Activated CD4-positive, alpha-beta T cell treated with anti-CD3 and anti-CD28 coated beads, Interleukin-2, amount 10 ng/mL, durations not matched to agents 24 days and 14 days (primary cell): ENCODE measurements around the gene PRPF19. TPM values are rescaled to one million over a fixed set of nuclear protein-coding genes. Genes with fewer than 3 reads are reported as not detected.

Source experiments
- DNase-seq: peaks from one replicate; pipeline ENCODE4 v3.0.0; 2022
- H3K27ac Mint-ChIP-seq: one replicate; pipeline ENCODE4 v1.8.0; 2022; ENCODE audit warnings: mild to moderate bottlenecking, mixed read lengths
- H3K27me3 Mint-ChIP-seq: one replicate; pipeline ENCODE4 v1.8.0; 2022; ENCODE audit warnings: mixed read lengths
- H3K36me3 Mint-ChIP-seq: one replicate; pipeline ENCODE4 v1.8.0; 2022; ENCODE audit warnings: low read depth, mild to moderate bottlenecking, mixed read lengths
- H3K4me1 Mint-ChIP-seq: one replicate; pipeline ENCODE4 v1.8.0; 2021; ENCODE audit warnings: mixed read lengths
- H3K4me3 Mint-ChIP-seq: one replicate; pipeline ENCODE4 v1.8.0; 2022; ENCODE audit warnings: mild to moderate bottlenecking, moderate library complexity, mixed read lengths
- H3K9me3 Mint-ChIP-seq: one replicate; pipeline ENCODE4 v1.8.0; 2021; ENCODE audit warnings: mixed read lengths
- intact Hi-C: fragments of 100-400 bp; cut with micrococcal nuclease; formaldehyde crosslinking; loops from one replicate; pipeline ENCODE4 v1.15.1; 2023
- total RNA-seq: library from RNA; stranded (reverse); gene quantifications from 2 replicates; pipeline ENCODE4 v1.2.3, GENCODE V29; 2022

The PRPF19 gene
- total RNA-seq, 1 donor from 2014 or later: 219 TPM

DNA sequence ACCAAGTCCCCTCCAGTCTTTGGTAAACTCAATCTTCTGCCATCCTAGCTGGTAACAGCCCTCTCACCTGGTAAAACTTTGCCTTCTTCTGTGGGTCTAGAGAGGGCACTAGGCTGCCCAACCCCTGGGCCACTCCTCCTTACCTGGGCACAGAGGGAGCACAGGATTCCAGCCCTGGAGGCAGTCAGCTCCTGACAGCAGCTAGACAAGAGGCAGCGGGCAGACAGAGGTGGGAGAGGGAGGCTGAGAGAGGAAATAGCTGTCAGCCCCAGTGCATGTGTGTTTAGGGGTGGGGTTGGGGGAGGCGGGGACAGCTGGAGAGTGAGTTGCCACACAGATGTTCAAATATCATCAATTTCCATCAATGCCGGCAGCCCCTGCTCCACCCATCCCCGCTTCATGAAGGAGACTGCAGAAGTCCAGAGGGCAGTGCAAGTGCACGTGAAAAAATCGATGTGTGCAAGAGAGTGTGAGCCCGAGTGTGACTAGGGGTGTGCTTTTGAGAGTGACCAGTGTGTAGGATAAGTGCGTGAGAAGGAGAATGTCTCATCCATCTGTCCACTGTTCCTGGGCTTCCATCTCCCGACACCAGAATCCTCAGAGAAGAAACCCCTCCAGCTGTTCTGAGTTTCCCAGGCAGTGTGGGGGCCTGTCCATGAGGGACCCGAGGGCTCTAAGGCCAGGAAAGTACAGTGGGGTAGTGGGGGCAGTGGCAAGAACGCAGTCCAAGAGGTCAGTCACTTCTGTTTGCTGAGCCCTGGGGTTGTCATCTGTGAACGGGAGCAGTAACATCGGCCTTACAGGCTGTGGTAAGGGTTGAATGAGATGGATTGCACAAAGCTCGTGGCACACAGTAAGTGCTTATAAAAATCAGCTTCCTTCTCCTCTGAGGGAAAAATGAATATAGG, 50.4 kb downstream of the PRPF19 start, which contains the start of gene PTGDR2:
Gene PTGDR2 (minus strand): TSS at position 225 of the 908 bp plus-strand sequence. CDS start 2,228 bp downstream, outside the sequence.
- peaks cover 11% of the 10 kb centered on the region for H3K36me3 Mint-ChIP-seq
- intact Hi-C loops: no loop called here
- no peak within 1 kb of the TSS for H3K4me3 Mint-ChIP-seq
- no peak within 1 kb of the TSS for H3K27ac Mint-ChIP-seq
- no peak for DNase-seq
- peaks cover 3% of the 10 kb centered on the region for H3K27me3 Mint-ChIP-seq
- peaks cover 15% of the 10 kb centered on the region for H3K4me1 Mint-ChIP-seq
- no peaks in the 10 kb centered on the region for H3K9me3 Mint-ChIP-seq

GRCh38 chr11:60854847-60855725, 51.3 kb downstream of the PRPF19 start:
- intact Hi-C loops: no loop called here
- Mint-ChIP-seq H3K27me3 (peaks cover 3% of the 10 kb centered on the region), H3K36me3 (peaks cover 17% of the 10 kb centered on the region), H3K4me1 (peaks cover 15% of the 10 kb centered on the region), H3K9me3 (no peaks in the 10 kb centered on the region), H3K4me3 (no peak overlapping the region), H3K27ac (no peak overlapping the region)
- no peak for DNase-seq

GRCh38 chr11:60854140-60854846, 52.1 kb downstream of the PRPF19 start:
- Mint-ChIP-seq H3K4me1 (peaks cover 14% of the 10 kb centered on the region), H3K27ac (no peak overlapping the region), H3K9me3 (no peaks in the 10 kb centered on the region), H3K36me3 (peaks cover 20% of the 10 kb centered on the region), H3K4me3 (no peak overlapping the region), H3K27me3 (peaks cover 3% of the 10 kb centered on the region)
- no peak for DNase-seq
- intact Hi-C loops: no loop called here

DNA sequence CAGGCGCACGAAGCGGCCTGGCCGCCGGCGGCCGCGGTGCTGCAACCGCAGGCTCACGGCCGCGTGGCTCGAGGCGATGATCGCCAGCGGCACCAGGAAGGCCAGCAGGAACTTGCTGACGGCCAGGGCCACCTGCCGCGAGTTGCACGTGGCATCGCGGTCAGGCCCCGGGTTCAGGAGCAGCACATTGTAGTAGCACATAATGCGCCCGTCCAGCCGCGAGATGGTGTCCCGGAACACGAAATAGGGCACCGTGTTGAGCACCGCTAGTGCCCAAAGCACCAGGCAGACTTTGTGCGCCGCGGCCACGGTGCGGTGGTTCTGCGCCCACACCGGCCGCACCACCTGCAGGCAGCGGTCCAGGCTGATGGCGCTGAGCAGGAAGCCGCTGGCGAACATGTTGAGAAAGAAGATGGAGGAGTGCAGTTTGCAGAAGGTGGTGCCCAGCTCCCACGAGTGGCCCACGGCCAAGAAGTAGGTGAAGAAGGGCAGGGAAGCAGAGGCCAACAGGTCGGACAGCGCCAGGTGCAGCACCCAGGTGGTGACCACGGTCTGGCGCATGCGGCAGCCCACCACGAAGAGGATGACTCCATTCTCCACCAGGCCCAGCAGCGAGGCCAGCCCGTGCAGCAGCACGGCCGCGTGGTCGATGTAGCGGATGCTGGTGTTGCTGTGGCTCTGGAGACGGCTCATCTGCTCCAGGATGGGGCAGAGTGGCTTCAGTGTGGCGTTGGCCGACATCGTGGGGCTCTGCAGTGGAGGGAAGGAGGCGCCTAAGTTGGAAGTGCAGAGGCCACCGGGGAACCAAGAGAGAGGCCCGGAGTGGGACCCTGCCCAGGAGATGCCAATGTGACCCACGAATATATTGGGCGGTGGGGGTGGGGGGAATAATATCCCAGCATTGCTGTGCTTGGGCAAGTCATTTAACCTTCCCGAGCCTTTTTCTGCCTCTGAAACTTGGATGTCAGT, 53.1 kb downstream of the PRPF19 start:
- H3K27ac Mint-ChIP-seq: no peak overlapping the region

DNA sequence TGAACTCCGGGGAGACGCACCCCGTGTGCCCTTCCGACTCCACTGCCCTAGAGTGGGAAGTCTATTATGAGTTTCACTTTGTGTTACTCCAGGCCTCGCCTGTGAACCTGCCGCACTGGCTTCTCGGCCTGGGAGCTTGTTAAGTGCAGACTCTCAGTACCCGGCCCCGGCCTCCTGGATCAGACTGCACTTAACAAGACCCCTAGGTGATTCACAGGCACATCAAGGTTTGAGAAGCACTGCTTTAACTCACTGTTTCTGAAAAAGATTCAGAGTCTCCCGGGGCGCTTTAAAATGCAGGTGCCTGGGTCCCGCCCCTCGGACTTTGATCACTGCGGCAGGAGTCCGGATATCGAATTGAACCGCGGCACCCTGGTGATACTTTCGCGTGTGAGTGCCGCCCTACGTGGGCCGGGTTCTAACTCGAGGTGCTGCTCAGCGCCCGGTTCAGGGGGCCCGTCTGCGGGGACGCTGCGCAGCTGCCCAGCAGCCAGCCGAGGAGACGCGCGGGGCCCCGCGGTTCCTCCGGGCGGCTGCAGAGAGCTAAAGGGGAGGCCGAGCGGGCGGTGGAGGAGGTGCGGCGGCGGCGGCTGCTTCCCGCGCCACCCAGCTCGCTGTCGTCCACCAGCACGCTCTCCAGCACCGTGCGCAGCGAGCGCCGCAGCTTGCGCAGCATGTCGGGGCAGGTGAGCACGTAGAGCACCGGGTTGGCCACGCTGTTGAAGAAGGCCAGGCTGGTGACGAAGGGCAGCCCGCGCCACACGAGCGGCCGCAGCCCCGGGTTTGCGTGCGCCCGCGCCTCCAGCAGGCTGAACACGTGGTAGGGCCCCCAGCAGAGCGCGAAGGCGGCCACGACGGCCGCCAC, 54.0 kb downstream of the PRPF19 start:
- no peak for DNase-seq
- H3K27me3 Mint-ChIP-seq: peaks cover 3% of the 10 kb centered on the region
- H3K4me3 Mint-ChIP-seq: no peak overlapping the region
- no peak overlapping the region for H3K27ac Mint-ChIP-seq
- intact Hi-C loops: no loop called here
- no peaks in the 10 kb centered on the region for H3K9me3 Mint-ChIP-seq
- peaks cover 28% of the 10 kb centered on the region for H3K36me3 Mint-ChIP-seq
- H3K4me1 Mint-ChIP-seq: peaks cover 3% of the 10 kb centered on the region

More for the DNA sequence above, 53.1 kb downstream of the PRPF19 start:
- DNase-seq: no peak
- intact Hi-C loops: no loop called here
- H3K27me3 Mint-ChIP-seq: peaks cover 3% of the 10 kb centered on the region
- H3K36me3 Mint-ChIP-seq: peaks cover 26% of the 10 kb centered on the region
- H3K4me1 Mint-ChIP-seq: peaks cover 6% of the 10 kb centered on the region
- H3K4me3 Mint-ChIP-seq: no peak overlapping the region
- H3K9me3 Mint-ChIP-seq: no peaks in the 10 kb centered on the region

DNA sequence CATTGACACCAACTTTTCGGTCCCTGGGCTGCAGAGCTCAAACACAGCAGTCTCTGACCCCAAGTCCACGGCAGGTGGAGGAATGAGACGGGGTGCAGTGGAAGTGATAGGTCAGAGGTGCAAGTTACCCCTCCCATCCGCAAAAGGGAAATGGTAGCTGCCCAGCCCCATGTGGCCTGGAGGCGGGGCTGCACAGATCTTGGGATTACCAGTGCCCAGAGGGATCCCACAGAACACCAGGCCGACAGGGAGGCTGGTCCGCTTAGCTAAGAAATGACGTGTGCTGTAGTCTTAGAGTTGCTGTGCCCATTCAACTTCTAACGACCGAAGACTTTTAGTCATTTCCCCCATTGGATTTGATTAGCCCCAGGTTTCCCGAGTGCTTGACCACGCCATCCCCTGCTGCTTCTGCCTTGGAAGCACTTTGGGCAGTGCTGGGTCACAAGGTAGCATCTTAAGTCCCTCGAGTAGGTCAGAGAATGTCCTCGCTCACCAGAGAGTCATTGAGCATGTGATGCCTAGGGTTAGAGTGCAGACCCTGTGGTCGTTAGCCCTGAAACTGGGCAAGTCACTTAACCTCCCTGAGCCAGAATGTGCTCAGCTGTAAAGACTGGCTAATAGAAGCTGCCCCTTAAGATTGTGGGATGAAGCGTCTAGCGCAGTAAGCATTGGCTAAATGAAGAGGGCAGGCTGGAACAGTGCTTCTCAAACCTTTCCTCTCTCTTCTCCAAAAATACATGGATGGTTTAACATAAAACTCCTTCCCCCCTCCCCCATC, 54.9 kb downstream of the PRPF19 start:
- Mint-ChIP-seq H3K36me3 (peaks cover 32% of the 10 kb centered on the region), H3K4me3 (no peak overlapping the region), H3K4me1 (peaks cover 3% of the 10 kb centered on the region), H3K27ac (no peak overlapping the region), H3K27me3 (peaks cover 3% of the 10 kb centered on the region), H3K9me3 (no peaks in the 10 kb centered on the region)
- DNase-seq: no peak
- intact Hi-C loops: no loop called here

- Mint-ChIP-seq H3K9me3 (no peaks in the 10 kb centered on the region), H3K36me3 (peaks cover 39% of the 10 kb centered on the region), H3K27ac (no peak overlapping the region), H3K4me3 (no peak overlapping the region), H3K4me1 (peaks cover 9% of the 10 kb centered on the region), H3K27me3 (no peaks in the 10 kb centered on the region)
- intact Hi-C loops: no loop called here
- no peak for DNase-seq
These were observed 56.5 kb downstream of the PRPF19 start for GRCh38 chr11:60849641-60850520.

GRCh38 chr11:60848714-60849151, 57.7 kb downstream of the PRPF19 start:
- no peak overlapping the region for H3K4me3 Mint-ChIP-seq
- peaks cover 50% of the 10 kb centered on the region for H3K36me3 Mint-ChIP-seq
- peaks cover 21% of the 10 kb centered on the region for H3K4me1 Mint-ChIP-seq
- intact Hi-C loops: no loop called here
- no peaks in the 10 kb centered on the region for H3K9me3 Mint-ChIP-seq
- DNase-seq: no peak
- H3K27me3 Mint-ChIP-seq: no peaks in the 10 kb centered on the region
- no peak overlapping the region for H3K27ac Mint-ChIP-seq

DNA sequence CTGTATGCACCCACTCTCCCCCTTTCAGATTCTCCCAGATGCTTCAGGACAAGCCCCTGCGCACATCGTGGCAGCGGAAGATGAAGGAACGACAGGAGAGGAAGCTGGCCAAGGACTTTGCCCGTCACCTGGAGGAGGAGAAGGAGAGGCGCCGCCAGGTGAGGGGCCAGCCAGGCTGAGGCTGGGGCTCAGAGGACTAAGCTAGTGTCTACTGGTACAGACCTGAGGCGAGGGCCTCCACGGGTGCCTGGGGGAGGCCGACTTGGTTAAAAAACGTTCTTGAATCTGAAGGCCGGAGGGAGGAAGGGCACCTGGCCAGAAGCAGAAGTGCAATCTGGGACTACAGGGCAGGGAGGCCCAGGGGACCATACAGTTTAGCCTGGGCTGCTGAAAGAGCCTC, 58.5 kb downstream of the PRPF19 start:
- Mint-ChIP-seq H3K27ac (no peak overlapping the region), H3K27me3 (no peaks in the 10 kb centered on the region), H3K4me1 (peaks cover 26% of the 10 kb centered on the region), H3K9me3 (no peaks in the 10 kb centered on the region), H3K36me3 (peaks cover 53% of the 10 kb centered on the region), H3K4me3 (no peak overlapping the region)
- no peak for DNase-seq
- intact Hi-C loops: no loop called here

DNA sequence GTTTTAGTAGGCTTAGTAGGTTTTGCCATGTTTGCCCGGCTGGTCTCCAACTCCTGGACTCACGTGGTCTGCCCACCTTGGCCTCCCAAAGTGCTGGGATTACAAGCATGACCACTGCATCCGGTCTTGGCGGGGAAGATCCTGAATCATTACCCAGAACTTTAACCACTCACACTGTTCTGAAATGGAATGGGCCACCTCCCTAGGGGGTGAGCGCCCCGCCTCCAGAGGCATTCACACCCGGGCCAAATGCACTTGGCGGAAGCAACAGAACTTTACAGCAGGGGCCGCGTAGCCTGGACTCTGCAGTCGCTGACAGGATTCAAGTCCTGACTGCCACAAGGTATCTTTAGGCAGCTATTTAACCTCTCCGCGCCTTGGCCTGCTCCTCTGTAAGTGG, 59.1 kb downstream of the PRPF19 start:
- Mint-ChIP-seq H3K27me3 (no peaks in the 10 kb centered on the region), H3K4me3 (no peak overlapping the region), H3K36me3 (peaks cover 53% of the 10 kb centered on the region), H3K9me3 (no peaks in the 10 kb centered on the region), H3K4me1 (peaks cover 26% of the 10 kb centered on the region), H3K27ac (no peak overlapping the region)
- intact Hi-C loops: no loop called here
- no peak for DNase-seq

DNA sequence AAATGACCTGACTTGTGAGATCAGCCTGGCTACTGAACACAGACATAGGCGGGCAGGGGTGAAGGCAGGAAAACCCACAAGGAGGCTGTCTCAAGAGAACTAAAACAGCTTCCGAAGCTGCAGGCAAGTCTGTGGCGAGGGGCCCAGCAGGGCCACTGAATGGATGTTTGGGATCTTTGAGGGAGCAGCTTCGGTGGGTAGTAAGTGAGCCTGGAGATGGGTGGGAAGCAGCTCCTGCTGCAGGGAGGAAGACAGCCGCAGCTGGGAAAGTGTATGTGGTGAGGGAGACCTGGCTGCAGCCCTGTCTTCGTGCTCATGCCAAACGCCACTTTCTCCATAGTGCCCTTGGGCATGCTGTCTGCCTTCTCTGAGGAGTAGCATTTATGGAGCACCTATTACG, 61.0 kb downstream of the PRPF19 start:
- peak overlapping the region; percentile 52 for H3K27ac Mint-ChIP-seq

More for the DNA sequence above, 61.0 kb downstream of the PRPF19 start:
- H3K4me1 Mint-ChIP-seq: peaks cover 34% of the 10 kb centered on the region
- H3K27me3 Mint-ChIP-seq: no peaks in the 10 kb centered on the region
- intact Hi-C loops: no loop called here
- H3K36me3 Mint-ChIP-seq: peaks cover 41% of the 10 kb centered on the region
- no peak for DNase-seq
- peaks cover 3% of the 10 kb centered on the region for H3K9me3 Mint-ChIP-seq
- H3K4me3 Mint-ChIP-seq: peak overlapping the region; percentile 95
